Stimulated activated naive CD4-positive, alpha-beta T cell treated with Interleukin-2 at 50 U/mL for 16 hours (primary cell): Measurements from ENCODE around the gene SMOC2.

Source experiments
- DNase-seq: peaks from one replicate; lab custom pipeline; 2025; lab: John Stamatoyannopoulos, UW

Gene SMOC2

GRCh38 chr6:168709991-168710390 lies 269.0 kb downstream of the SMOC2 start:
- no peak for DNase-seq

DNA sequence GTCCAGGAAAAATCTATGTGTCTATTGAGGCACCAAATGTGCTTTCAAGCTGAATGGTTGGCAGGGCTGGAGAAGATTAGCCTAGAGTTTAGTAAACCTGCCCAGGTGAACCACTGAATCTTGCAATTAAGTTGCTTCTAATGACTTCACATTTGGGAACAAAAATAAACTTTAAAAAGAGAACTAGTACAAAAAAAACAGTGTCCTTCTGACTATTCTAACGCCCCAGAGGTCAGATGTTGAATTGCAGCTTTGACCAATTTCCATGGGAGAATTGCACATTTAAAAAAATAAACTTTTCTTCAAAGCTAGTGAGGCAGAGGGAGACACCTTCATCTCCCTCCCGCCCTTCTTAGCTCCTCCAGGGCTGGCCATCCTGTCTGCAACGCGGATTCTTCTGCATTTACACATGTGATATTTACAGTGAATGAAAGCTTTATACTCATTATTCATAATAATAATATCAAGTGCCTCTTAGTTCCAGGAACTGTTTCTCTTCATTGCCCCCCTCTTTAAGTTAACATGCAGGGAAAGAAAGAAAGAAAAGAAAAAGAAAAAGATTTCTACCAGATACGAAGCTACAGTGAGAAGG lies 270.2 kb downstream of the SMOC2 start:
- no peak for DNase-seq

DNA sequence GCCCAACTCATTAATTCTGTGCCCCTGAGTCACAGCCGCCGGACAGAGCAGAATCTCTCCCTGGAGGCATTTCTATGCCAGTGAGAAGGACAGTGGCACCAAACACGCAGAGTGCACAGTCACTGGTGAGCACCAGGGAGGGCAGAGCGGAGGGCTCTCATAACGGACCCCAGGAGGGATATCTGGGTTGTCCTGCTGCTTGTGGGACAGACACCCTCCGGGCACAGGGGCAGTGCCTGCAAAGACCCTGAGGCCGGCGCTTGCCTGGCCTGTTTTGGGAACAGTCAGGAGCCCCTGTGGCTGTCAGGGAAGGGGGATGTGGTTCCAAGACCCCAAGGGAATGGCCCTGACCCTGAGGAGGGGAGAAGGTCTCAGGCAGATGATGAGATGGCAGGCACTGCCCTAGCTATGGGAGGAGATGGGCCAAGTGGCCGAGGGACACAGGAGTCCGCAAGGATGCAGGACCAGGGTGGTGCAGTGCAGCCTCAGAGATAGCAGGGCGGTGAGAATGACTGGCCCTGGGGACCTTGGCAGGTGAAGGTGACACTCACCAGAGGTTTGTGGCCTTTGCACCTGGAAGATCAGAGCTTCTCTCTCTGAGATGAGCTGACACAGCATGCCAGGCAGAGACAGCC lies 270.8 kb downstream of the SMOC2 start:
- no peak for DNase-seq

- no peak for DNase-seq
Measured at GRCh38 chr6:168712993-168713392, 272.0 kb downstream of the SMOC2 start.

GRCh38 chr6:168713839-168714238 lies 272.9 kb downstream of the SMOC2 start:
- no peak for DNase-seq

DNA sequence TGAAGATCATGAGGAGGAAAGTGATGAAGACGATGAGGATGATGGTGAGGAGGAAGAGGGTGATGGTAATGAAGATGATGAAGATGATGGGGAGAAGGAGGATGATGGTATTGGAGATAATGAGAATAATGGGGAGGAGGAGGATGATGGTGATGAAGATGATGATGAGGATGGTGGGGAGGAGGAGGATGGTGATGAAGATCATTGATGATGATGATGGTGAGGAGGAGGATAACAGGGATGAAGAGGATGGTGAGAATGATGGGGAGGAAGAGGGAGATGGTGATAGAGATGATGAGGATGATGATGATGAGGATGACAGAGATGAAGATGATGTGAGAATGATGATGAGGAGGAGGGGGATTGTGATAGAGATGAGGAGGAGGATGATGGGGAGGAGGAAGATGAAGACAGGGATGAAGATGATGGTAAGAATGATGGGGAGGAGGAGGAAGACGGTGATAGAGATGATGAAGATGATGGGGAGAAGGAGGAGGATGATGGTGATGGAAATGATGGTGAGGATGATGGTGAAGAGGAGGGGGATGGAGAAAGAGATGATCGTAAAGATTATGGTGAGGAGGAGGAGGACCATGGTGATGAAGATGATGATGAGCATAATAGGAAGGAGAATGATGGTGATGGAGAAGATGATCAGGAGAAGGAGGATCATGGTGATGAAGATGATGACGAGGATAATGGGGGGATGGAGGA lies 273.7 kb downstream of the SMOC2 start:
- DNase-seq = no peak

GRCh38 chr6:168715643-168716481 lies 274.9 kb downstream of the SMOC2 start:
- DNase-seq = no peak

GRCh38 chr6:168716581-168716980 lies 275.6 kb downstream of the SMOC2 start:
- DNase-seq = no peak

DNA sequence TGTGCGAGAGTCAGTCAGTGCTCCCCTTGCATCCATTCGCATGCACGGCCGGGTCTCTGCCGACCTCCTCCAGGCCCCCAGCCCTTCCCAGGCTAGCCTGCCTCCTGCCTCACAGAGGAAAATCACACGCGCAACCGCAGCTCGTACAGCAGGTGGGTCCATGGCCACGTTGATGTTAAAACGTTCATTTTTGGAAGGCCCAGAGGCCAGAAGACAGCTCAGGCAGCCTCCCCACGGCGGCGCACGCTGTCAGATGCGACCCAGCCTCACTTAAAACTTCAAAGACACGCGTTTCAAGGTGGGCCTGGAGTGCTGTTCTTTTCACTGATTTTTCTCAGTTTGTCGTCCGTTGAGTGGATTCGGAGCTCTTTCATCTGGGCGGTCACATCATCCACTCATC lies 276.5 kb downstream of the SMOC2 start:
- DNase-seq = no peak
